Duodenal mucosa (tissue), 2 donors: ENCODE results near the gene RNF125.
"Not testable (repeated sequence)": the region's sequence is repeated elsewhere in the genome, so short reads cannot be mapped to it uniquely, and the experiment has no call there.

Experiments used
- H3K27ac ChIP-seq: one replicate; pipeline ENCODE4 v1.7.0; 2013; ENCODE audit warnings: low read depth, low read length
- H3K27me3 ChIP-seq, 2 donors: one replicate each; pipeline ENCODE4 v1.7.0; 2013; ENCODE audit warnings: low read length in 2 of 2, control low read depth in 1 of 2; ENCODE audit not compliant: insufficient read depth in 2 of 2, control insufficient read depth in 1 of 2
- H3K36me3 ChIP-seq, 2 donors: one replicate each; pipeline ENCODE4 v1.7.0; 2013; ENCODE audit warnings: low read length in 2 of 2, control low read depth in 1 of 2; ENCODE audit not compliant: insufficient read depth in 2 of 2, control insufficient read depth in 1 of 2
- H3K4me1 ChIP-seq, 2 donors: one replicate each; pipeline ENCODE4 v1.7.0; 2013; ENCODE audit warnings: low read length in 2 of 2, control low read depth in 1 of 2; ENCODE audit not compliant: insufficient read depth in 2 of 2, control insufficient read depth in 1 of 2
- H3K4me3 ChIP-seq, 2 donors: one replicate each; pipeline ENCODE4 v1.7.0; 2013; ENCODE audit warnings: low read length in 2 of 2, low read depth in 1 of 2
- H3K9ac ChIP-seq, 2 donors: one replicate each; pipeline ENCODE4 v1.7.0; 2013; ENCODE audit warnings: low read length in 2 of 2, low read depth in 1 of 2
- H3K9me3 ChIP-seq, 2 donors: one replicate each; pipeline ENCODE4 v1.7.0; 2013; ENCODE audit warnings: low read length in 2 of 2, control low read depth in 1 of 2; ENCODE audit not compliant: control insufficient read depth in 1 of 2

Gene RNF125

DNA sequence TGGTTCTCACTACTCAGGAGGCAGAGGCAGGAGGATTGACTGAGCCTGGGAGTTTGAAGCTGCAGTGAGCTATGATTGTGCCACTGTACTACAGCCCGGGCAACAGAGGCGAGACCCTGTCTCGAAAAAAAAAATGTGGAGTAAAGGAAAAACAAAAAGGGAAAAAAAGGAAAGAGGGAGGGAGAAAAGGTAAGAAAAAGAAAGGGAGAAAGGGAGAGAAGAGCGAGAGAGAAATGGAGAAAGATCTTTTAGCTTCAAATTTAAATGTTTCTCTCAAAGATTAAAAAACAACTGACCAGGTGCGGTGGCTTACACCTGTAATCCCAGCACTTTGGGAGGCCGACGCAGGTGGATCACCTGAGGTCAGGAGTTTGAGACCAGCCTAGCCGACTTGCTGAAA, 65.2 kb downstream of the RNF125 start:
- Histone ChIP-seq H3K4me3 (no peak overlapping the region), H3K36me3 (no peaks in the 10 kb centered on the region), H3K4me1 (peaks cover 17 to 19% of the 10 kb centered on the region in 2 donors), H3K27ac (no peak overlapping the region), H3K27me3 (no peaks in the 10 kb centered on the region), H3K9ac (no peak overlapping the region), H3K9me3 (no peaks in the 10 kb centered on the region)

DNA sequence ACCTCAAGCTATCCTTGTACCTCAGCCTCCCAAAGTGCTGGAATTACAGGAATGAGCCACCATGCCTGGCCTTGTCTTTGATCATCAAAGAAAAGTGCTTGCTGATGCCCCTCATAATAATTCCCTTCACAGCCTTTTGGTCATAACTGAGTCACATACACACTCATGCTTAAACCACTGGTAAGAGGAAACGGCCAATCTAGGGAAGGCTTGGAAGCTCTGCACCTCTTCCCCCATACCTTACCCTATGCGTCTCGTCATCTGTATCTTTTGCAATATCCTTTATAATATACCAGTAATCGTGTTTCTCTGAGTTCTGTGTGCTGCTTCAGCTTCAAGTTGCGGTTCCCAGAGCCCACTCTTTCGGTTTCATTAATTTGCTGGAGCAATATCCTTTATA, 68.3 kb downstream of the RNF125 start:
- H3K27ac ChIP-seq, result no peak overlapping the region

DNA sequence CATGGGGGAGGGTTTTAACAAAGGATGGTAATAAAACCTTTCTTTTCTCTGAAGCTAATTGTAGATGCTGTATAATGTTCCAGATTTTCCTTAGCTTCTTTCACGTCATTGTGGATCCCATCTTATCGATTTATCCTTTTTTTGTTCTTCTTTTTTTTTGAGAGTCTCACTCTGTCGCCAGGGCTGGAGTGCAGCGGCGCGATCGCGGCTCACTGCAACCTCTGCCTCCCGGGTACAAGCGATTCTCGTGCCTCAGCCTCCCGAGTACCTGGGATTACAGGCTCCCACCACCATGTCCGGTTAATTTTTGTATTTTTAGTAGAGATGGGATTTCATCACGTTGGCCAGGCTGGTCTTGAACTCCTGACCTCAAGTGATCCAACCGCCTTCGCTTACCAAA, 72.2 kb downstream of the RNF125 start:
- H3K4me3 ChIP-seq, H3K27me3 ChIP-seq, H3K36me3 ChIP-seq, H3K9me3 ChIP-seq, H3K27ac ChIP-seq, H3K9ac ChIP-seq: not testable (repeated sequence)
- H3K4me1 ChIP-seq, result peaks cover 21 to 26% of the 10 kb centered on the region in 2 donors

More for the DNA sequence above, 68.3 kb downstream of the RNF125 start:
- Histone ChIP-seq H3K9me3 (no peaks in the 10 kb centered on the region), H3K9ac (no peak overlapping the region), H3K4me1 (peaks cover 17 to 26% of the 10 kb centered on the region in 2 donors), H3K36me3 (no peaks in the 10 kb centered on the region), H3K4me3 (no peak overlapping the region), H3K27me3 (no peaks in the 10 kb centered on the region)

DNA sequence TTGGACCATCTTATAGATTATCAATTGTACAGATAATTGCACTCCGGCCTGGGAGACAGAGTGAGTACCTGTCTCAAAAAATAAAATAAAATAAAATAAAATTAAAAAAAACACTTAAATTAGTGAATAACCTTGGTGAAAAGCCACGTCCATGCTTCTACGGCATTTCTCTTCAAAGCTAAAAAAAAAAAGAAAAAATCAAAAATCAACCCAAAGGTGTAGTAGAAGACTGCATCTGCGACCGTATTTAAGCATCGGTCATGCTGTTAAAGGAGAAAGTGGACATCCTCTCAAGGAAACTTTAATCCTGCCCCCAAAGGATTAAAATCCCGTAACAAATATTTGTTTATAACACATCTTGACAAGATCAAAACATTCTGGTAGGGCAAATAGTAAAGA, 72.7 kb downstream of the RNF125 start:
- peaks cover 22 to 26% of the 10 kb centered on the region in 2 donors for H3K4me1 ChIP-seq
- H3K27ac ChIP-seq, result peak overlapping the region; percentile 100
- H3K9ac ChIP-seq, result peak overlapping the region; percentile 73 to 87
- H3K36me3 ChIP-seq, result no peaks in the 10 kb centered on the region
- peak overlapping the region; percentile 68 to 69 for H3K4me3 ChIP-seq
- no peaks in the 10 kb centered on the region for H3K27me3 ChIP-seq
- no peaks in the 10 kb centered on the region for H3K9me3 ChIP-seq

DNA sequence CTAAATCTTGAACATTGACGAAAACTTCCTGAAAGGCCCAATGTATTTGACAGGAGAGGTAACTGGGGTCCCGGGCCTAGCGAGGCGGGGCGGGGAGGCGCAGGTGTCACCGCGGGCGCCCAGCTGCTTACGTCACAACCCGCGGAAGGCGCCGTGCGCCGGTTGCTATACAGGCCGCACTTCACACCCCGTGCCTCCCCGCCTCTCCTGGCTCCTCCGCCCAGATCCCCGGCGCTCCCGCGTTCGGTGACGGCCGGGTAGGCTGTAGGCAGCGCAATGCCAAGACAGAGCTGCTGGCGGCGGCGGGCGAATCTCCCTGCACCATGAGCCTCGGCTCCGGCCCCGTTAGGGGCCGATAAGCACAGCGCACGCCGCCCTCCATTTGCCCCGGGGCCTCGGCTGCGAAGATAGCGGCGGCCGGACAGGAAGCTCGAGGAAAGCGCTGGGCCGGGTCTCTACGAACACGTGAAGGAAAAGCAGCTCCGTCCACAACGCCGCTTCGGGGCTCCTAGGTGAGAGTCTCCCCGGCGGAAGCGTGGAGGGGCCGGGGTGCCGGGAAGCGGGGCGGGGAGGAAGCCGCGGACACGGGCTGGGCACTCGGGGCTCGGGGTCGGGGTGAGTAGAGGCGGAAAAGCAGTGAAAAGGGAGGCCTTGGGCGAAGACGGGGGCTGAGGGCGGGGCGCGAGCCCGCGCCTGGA, 73.2 kb downstream of the RNF125 start, which contains the start of gene RNF138:
RNF138 (plus strand) TSS at position 151 of the 698 bp plus-strand sequence. CDS start 903 bp downstream, outside the sequence.
- H3K36me3 ChIP-seq, result no peaks in the 10 kb centered on the region
- peak within 1 kb of the TSS; percentile 68 to 92 for H3K4me3 ChIP-seq
- no peaks in the 10 kb centered on the region for H3K27me3 ChIP-seq
- H3K27ac ChIP-seq, result peak within 1 kb of the TSS; percentile 100
- H3K4me1 ChIP-seq, result peaks cover 26 to 31% of the 10 kb centered on the region in 2 donors
- H3K9me3 ChIP-seq, result no peaks in the 10 kb centered on the region
- peak within 1 kb of the TSS; percentile 87 to 91 for H3K9ac ChIP-seq

DNA sequence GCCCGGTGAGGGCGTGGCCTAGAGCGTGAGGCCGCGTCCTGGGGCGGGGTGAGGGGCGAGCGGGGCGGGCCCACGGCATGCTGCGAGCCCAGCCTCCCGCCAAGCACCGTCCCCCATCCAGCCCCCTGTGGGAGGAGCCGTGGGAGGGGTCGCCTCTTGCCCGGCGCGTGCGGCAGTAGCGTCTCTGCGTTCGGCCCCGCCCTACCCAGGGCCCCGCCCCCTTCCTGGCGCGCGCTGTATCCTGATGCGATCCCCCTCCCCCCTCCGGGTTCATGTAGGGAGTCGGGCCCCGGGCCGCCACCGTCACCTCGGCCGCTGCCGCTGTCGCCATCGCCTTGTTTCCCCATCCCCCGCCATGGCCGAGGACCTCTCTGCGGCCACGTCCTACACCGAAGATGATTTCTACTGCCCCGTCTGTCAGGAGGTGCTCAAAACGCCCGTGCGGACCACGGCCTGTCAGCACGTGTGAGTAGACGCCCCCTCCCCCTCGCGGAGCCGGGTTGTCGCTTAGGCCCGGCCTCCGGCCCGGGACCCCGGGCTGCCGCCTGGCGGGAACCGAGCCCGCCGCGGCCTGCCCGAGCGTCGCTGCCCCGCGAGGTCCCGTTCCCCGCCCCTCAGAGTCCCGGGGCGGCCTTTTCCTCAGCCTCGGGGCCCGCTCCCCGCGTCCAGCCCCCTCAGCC, 73.9 kb downstream of the RNF125 start:
- peaks cover 26 to 34% of the 10 kb centered on the region in 2 donors for H3K4me1 ChIP-seq

DNA sequence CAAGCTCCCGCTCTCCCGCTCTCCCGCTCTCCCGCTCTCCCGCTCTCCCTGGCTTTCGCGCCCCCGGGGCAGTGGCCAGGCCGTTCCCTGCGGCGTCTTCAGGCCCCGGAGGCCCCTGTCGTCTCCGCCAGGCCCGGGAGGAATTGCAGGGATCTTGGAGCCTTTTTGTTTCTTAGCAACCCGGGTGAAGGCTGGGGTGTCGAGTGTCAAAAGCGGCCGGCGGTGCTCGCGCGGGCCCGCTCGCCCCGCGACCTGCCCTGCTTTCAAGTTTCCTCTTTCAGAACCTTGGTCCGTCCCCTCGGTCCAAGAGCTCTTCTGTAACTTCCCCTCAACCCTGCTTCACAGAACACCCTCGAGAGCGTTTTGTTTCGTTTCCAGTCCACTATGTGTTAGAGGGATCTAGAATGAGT, 74.5 kb downstream of the RNF125 start:
- Histone ChIP-seq H3K4me3 (peak overlapping the region; percentile 66 to 92), H3K9ac (peak overlapping the region; percentile 58 to 91), H3K36me3 (no peaks in the 10 kb centered on the region), H3K9me3 (no peaks in the 10 kb centered on the region), H3K27ac (peak overlapping the region; percentile 95), H3K27me3 (no peaks in the 10 kb centered on the region), H3K4me1 (peaks cover 26 to 34% of the 10 kb centered on the region in 2 donors)

More for the DNA sequence above, 73.9 kb downstream of the RNF125 start:
- no peaks in the 10 kb centered on the region for H3K27me3 ChIP-seq
- H3K36me3 ChIP-seq, result no peaks in the 10 kb centered on the region
- H3K9ac ChIP-seq, result peak overlapping the region; percentile 87 to 91
- no peaks in the 10 kb centered on the region for H3K9me3 ChIP-seq
- peak overlapping the region; percentile 68 to 92 for H3K4me3 ChIP-seq
- H3K27ac ChIP-seq, result peak overlapping the region; percentile 100

DNA sequence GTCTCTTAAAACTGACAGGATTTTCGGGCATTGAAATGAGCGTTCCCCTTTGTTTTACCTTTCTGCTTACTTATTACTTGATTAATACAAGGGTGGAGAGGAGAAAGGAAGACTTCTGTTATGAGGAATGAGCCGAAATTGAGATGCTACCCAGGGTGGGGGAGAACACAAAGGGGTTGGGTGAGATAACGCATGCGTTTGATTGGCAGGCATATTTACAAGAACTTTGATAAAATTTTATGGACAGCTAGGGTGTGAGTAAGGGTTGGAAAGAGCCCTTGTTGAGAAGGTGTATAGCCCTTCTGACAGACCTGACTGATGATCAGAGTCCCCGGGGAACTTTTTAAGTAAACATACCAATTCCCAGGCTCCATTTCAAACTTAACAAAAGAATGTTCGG, 74.9 kb downstream of the RNF125 start:
- H3K9ac ChIP-seq, result peak overlapping the region; percentile 58 to 91
- no peaks in the 10 kb centered on the region for H3K27me3 ChIP-seq
- H3K4me1 ChIP-seq, result peaks cover 26 to 34% of the 10 kb centered on the region in 2 donors
- H3K36me3 ChIP-seq, result no peaks in the 10 kb centered on the region
- no peaks in the 10 kb centered on the region for H3K9me3 ChIP-seq
- H3K4me3 ChIP-seq, result peak overlapping the region; percentile 66 to 92
- peak overlapping the region; percentile 95 for H3K27ac ChIP-seq

DNA sequence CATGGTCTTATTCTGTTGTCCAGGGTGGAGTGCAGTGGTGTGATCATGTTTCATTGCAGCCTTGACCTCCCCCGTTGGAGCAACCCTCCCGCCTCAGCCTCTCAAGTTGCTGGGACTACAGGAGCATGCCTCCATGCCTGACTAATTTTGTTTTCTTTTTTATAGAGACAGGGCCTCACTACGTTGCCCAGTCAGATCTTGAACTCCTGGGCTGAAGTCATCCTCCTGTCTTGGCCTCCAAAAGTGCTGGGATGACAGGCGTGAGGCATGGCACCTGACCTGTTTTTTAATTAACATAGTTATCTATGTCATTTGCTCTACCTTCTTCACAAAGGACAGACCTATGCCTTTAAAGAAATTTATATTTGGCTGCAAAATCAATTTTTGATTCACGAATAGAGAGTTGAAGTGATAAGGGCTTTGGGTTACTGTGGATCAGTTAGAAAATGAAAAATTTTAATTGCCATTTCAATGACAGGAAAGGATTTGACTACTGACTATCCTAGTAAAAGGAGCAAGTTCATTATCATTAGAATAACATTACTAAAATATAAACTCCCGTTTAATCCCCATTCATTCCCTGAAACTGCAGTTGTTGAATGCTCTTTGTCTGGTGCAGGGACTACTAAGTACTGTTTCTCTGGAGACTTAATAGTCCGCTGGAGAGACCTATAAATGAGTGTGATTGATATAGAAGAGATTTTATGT, 76.7 kb downstream of the RNF125 start:
- Histone ChIP-seq H3K9ac (no peak overlapping the region), H3K27me3 (no peaks in the 10 kb centered on the region), H3K27ac (no peak overlapping the region), H3K9me3 (no peaks in the 10 kb centered on the region), H3K4me3 (no peak overlapping the region), H3K4me1 (peaks cover 26 to 34% of the 10 kb centered on the region in 2 donors), H3K36me3 (no peaks in the 10 kb centered on the region)

DNA sequence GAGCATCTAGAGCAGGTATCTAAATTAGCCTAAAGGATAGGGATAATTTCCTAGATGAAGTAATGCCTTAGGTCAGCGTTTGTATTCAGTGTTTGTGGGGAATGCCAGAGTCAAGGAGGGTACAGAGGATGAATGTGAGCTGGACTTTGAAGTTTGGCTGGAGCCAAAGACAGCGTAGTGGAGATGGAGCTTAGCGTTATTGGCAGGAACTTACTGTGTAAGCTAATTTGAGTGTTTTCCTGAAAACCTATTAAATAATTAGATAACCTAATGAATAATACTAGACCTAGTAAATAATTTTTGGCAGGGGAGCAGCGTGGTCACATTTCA, 77.2 kb downstream of the RNF125 start:
- H3K27ac ChIP-seq, result no peak overlapping the region
- peaks cover 26 to 30% of the 10 kb centered on the region in 2 donors for H3K4me1 ChIP-seq
- H3K27me3 ChIP-seq, result no peaks in the 10 kb centered on the region
- H3K36me3 ChIP-seq, result no peaks in the 10 kb centered on the region
- H3K9me3 ChIP-seq, result no peaks in the 10 kb centered on the region
- no peak overlapping the region for H3K9ac ChIP-seq
- no peak overlapping the region for H3K4me3 ChIP-seq
